ENCODE results near the gene TCF4.

Gene TCF4

DNA sequence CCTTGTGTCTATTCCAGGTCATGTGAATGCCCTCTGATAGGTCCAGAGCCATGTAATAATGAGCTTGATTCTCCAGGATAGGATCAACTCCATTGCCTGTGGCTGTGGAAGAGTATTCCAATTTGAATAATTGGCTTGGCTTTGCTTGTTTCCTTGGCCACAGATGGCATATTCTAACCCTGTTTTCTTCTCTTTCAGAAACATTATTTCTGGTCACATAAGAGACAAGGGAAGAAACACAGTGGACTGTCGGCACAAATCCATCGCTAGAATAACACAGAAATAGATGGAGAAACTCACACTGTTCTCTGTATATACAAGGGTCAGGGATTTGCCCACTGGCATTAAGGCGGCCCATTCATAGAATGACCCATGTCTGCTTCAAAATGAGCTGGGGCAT lies 350.3 kb downstream of the TCF4 start:
- Histone ChIP-seq H3K9me3 (ENCODE audit: insufficient read depth, low read depth, low read length) (no peaks in the 10 kb centered on the region), H3K36me3 (ENCODE audit: insufficient read depth, low read length) (peaks cover 8% of the 10 kb centered on the region; the same call in 1 of the 2 replicates), H4K20me1 (ENCODE audit: insufficient read depth, low read length, poor library complexity, severe bottlenecking) (no peaks in the 10 kb centered on the region), H3K4me2 (ENCODE audit: low read depth, low read length, poor library complexity, severe bottlenecking) (no peak overlapping the region), H3K4me3 (ENCODE audit: low read length, poor library complexity, severe bottlenecking) (no peak overlapping the region), H2AFZ (ENCODE audit: low read length) (no peak overlapping the region), H3K9me2 (replicated peaks; ENCODE audit: low read depth, low read length) (no peaks in the 10 kb centered on the region), H3K27me3 (ENCODE audit: insufficient read depth, low read length, poor library complexity, severe bottlenecking) (no peaks in the 10 kb centered on the region), H3F3A (ENCODE audit: low read depth) (peaks cover 7% of the 10 kb centered on the region; the same call in 1 of the 2 replicates), H3K9ac (ENCODE audit: low read depth, low read length, poor library complexity, severe bottlenecking) (no peak overlapping the region), H3K79me2 (ENCODE audit: insufficient read depth, low read length) (no peaks in the 10 kb centered on the region), H3K4me1 (ENCODE audit: insufficient read depth, low read length, poor library complexity, severe bottlenecking) (peaks cover 16% of the 10 kb centered on the region)
- TF ChIP-seq, protein P1, sequence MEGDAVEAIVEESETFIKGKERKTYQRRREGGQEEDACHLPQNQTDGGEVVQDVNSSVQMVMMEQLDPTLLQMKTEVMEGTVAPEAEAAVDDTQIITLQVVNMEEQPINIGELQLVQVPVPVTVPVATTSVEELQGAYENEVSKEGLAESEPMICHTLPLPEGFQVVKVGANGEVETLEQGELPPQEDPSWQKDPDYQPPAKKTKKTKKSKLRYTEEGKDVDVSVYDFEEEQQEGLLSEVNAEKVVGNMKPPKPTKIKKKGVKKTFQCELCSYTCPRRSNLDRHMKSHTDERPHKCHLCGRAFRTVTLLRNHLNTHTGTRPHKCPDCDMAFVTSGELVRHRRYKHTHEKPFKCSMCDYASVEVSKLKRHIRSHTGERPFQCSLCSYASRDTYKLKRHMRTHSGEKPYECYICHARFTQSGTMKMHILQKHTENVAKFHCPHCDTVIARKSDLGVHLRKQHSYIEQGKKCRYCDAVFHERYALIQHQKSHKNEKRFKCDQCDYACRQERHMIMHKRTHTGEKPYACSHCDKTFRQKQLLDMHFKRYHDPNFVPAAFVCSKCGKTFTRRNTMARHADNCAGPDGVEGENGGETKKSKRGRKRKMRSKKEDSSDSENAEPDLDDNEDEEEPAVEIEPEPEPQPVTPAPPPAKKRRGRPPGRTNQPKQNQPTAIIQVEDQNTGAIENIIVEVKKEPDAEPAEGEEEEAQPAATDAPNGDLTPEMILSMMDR (conservative IDR thresholded peaks at IDR 0.05; ENCODE audit: low read length), result no peak
- TF ChIP-seq EZH2phosphoT487 (IDR thresholded peaks at IDR 0.05; ENCODE audit: borderline replicate concordance), result no peak

DNA sequence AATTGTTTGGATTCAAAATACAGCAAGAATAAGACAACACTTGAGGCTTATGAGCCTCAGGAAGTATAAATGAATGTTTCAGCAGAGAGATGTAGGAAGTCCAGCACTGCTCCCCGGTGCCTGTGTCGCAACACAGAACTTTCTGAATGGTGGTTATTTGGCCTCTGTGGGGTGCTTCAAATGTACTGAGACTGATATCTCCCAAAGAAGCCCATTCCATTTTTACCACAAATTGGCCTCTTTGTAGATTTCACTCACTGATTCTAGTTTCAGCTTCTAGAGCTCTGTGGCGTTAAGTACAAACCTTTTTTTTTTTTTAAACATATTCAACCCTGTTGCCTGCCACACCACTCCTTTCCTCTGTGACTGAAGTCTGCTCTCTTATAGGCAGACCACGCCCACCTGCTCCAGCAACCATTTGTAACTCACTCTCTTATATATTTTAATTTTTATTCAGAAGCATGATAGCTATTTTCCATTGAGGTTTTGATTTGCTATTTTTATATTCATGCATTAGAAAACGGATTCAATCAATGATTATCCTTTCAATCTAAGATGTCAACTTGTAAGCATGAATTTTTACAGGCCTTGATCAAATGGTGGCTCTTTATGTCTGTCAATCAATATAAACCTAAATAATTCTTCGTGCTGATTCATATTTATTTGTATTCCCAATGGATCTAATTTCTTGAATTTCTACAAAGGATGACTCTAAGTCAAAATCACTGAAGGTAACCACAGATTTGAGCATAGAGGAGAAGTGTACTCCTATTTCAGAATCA lies 351.7 kb downstream of the TCF4 start:
- Histone ChIP-seq H3K4me3 (ENCODE audit: low read length, poor library complexity, severe bottlenecking) (no peak overlapping the region), H3K36me3 (ENCODE audit: insufficient read depth, low read length) (peaks cover 19% of the 10 kb centered on the region; the same call in 1 of the 2 replicates), H3K4me2 (ENCODE audit: low read depth, low read length, poor library complexity, severe bottlenecking) (peak overlapping the region; percentile 13), H3K9ac (ENCODE audit: low read depth, low read length, poor library complexity, severe bottlenecking) (no peak overlapping the region), H3K9me3 (ENCODE audit: insufficient read depth, low read depth, low read length) (no peaks in the 10 kb centered on the region), H3K79me2 (ENCODE audit: insufficient read depth, low read length) (no peaks in the 10 kb centered on the region), H3K9me2 (replicated peaks; ENCODE audit: low read depth, low read length) (no peaks in the 10 kb centered on the region), H3K27me3 (ENCODE audit: insufficient read depth, low read length, poor library complexity, severe bottlenecking) (no peaks in the 10 kb centered on the region), H3F3A (ENCODE audit: low read depth) (peaks cover 7% of the 10 kb centered on the region; the same call in 1 of the 2 replicates), H3K4me1 (ENCODE audit: insufficient read depth, low read length, poor library complexity, severe bottlenecking) (peaks cover 16% of the 10 kb centered on the region), H4K20me1 (ENCODE audit: insufficient read depth, low read length, poor library complexity, severe bottlenecking) (no peaks in the 10 kb centered on the region), H2AFZ (ENCODE audit: low read length) (no peak overlapping the region)
- TF ChIP-seq, protein P1 (conservative IDR thresholded peaks at IDR 0.05; ENCODE audit: low read length), result no peak
- no peak for TF ChIP-seq EZH2phosphoT487 (IDR thresholded peaks at IDR 0.05; ENCODE audit: borderline replicate concordance)

DNA sequence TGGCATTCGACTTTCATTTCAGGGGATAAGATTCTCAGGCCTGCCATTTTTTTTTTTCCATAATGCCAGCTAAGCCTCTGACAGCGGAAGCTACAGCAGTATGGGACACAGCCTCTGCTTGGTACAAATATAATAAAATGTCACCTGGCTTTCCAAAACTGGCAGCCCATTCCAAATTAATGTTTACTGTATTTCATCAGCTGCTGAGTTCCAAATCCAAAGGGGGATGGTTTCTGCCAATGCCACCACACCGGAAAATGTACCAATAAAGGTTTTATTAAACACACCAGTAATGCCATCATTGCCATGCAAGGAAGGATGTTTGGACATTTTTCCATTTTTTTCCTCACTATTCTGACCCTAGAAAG lies 352.9 kb downstream of the TCF4 start:
- no peak overlapping the region for H2AFZ ChIP-seq (ENCODE audit: low read length)

More for the DNA sequence above, 352.9 kb downstream of the TCF4 start:
- Histone ChIP-seq H3K36me3 (ENCODE audit: insufficient read depth, low read length) (peaks cover 29% of the 10 kb centered on the region; the same call in 1 of the 2 replicates), H3F3A (ENCODE audit: low read depth) (peaks cover 7% of the 10 kb centered on the region; the same call in 1 of the 2 replicates), H3K27me3 (ENCODE audit: insufficient read depth, low read length, poor library complexity, severe bottlenecking) (no peaks in the 10 kb centered on the region), H3K9me3 (ENCODE audit: insufficient read depth, low read depth, low read length) (no peaks in the 10 kb centered on the region), H3K9ac (ENCODE audit: low read depth, low read length, poor library complexity, severe bottlenecking) (no peak overlapping the region), H3K4me1 (ENCODE audit: insufficient read depth, low read length, poor library complexity, severe bottlenecking) (peaks cover 16% of the 10 kb centered on the region), H4K20me1 (ENCODE audit: insufficient read depth, low read length, poor library complexity, severe bottlenecking) (no peaks in the 10 kb centered on the region), H3K79me2 (ENCODE audit: insufficient read depth, low read length) (no peaks in the 10 kb centered on the region), H3K9me2 (replicated peaks; ENCODE audit: low read depth, low read length) (no peaks in the 10 kb centered on the region), H3K4me2 (ENCODE audit: low read depth, low read length, poor library complexity, severe bottlenecking) (no peak overlapping the region), H3K4me3 (ENCODE audit: low read length, poor library complexity, severe bottlenecking) (no peak overlapping the region)
- no peak for TF ChIP-seq EZH2phosphoT487 (IDR thresholded peaks at IDR 0.05; ENCODE audit: borderline replicate concordance)
- TF ChIP-seq, protein P1 (conservative IDR thresholded peaks at IDR 0.05; ENCODE audit: low read length), result no peak

Data from Loucy (cell line).